HepG2 (cell line): ENCODE data around the gene LAMB4. TPM values are rescaled to one million over a fixed set of nuclear protein-coding genes. Genes with fewer than 3 reads are reported as not detected.

Source experiments
- ATAC-seq: fragments of 200-7000 bp; cut with Tn5 transposase; 3 replicates; pipeline ENCODE4 v1.9.1; 2020; ENCODE audit warnings: mild to moderate bottlenecking, moderate library complexity
- BruUV-seq: library from RNA; stranded (reverse); fragments of 400-500 nt; replicated peaks from 2 replicates; lab custom pipeline; 2021; lab: Mats Ljungman, UMichigan
- CTCF ChIA-PET: fragments of 300-600 bp; formaldehyde crosslinking; extraction: SDS; loops from one replicate; lab custom pipeline; 2021; ENCODE audit warnings: low total read pairs, inconsistent platforms, low intra/inter-chr PET ratio; lab: Yijun Ruan, JAX
- POLR2A ChIA-PET: fragments of 350-600 bp; sonication (Branson Sonifier 250); formaldehyde crosslinking; loops from one replicate; lab custom pipeline; 2020; ENCODE audit warnings: antibody characterized with exemption, inconsistent platforms; lab: Yijun Ruan, JAX
- DNase-seq: peaks from one replicate; pipeline ENCODE4 v3.0.0-alpha.2; 2015; ENCODE audit warnings: low spot score
- FAIRE-seq: peaks from 3 replicates; lab custom pipeline; 2011; peaks lifted over from hg19 to GRCh38; lab: Jason Lieb, UNC
- H2AFZ ChIP-seq: one replicate; pipeline ENCODE4 v1.6.1; 2011; ENCODE audit warnings: low read length, inconsistent platforms
- H3K27ac ChIP-seq: fragments of 300-600 bp; 3 replicates; pipeline ENCODE4 v1.8.0; 2011; ENCODE audit warnings: mixed run types, mild to moderate bottlenecking, mixed read lengths, low read length, inconsistent platforms; ENCODE audit not compliant: insufficient read depth; ENCODE audit errors: extremely low read length
- H3K27me3 ChIP-seq, 2 experiments: fragments of 200-600 bp in 1 of 2; 2 replicates in 1 of 2; 3 replicates in 1 of 2; pipeline versions ENCODE4 v1.6.0 to v1.8.0; 2011; ENCODE audit warnings: low read length in 2 of 2, mild to moderate bottlenecking in 2 of 2, moderate library complexity in 2 of 2, inconsistent platforms in 1 of 2; ENCODE audit not compliant: insufficient read depth in 2 of 2, control insufficient read depth in 1 of 2
- H3K36me3 ChIP-seq, 2 experiments: fragments of 200-600 bp in 1 of 2; replicated peaks in 1 of 2; 2 replicates in 1 of 2; 3 replicates in 1 of 2; pipeline versions ENCODE4 v1.5.1 to v1.8.0; 2011; ENCODE audit warnings: low read length in 2 of 2, inconsistent platforms in 1 of 2; ENCODE audit not compliant: insufficient read depth in 2 of 2, control insufficient read depth in 1 of 2
- H3K4me1 ChIP-seq: 2 replicates; pipeline ENCODE4 v1.5.1; 2012; ENCODE audit warnings: low read length, inconsistent platforms; ENCODE audit not compliant: insufficient read depth
- H3K4me2 ChIP-seq: 2 replicates; pipeline ENCODE4 v1.6.0; 2011; ENCODE audit warnings: low read depth, low read length, inconsistent platforms
- H3K4me3 ChIP-seq, 3 experiments: fragments of 200-600 bp in 1 of 3; sonication (generic), shearing (Covaris generic) in 1 of 3; replicated peaks in 1 of 3; 2 replicates each; pipeline ENCODE4 v1.5.1; 2011 to 2016; ENCODE audit warnings: low read length in 3 of 3, inconsistent platforms in 2 of 3, low read depth in 2 of 3, mild to moderate bottlenecking in 2 of 3, control low read depth in 1 of 3, mixed read lengths in 1 of 3; ENCODE audit not compliant: insufficient read depth in 1 of 3
- H3K79me2 ChIP-seq: one replicate; pipeline ENCODE4 v1.6.1; 2011; ENCODE audit warnings: low read length, inconsistent platforms; ENCODE audit not compliant: insufficient read depth
- H3K9ac ChIP-seq: 2 replicates; pipeline ENCODE4 v1.6.0; 2011; ENCODE audit warnings: mild to moderate bottlenecking, low read depth, low read length, inconsistent platforms; ENCODE audit not compliant: insufficient read depth
- H3K9me3 ChIP-seq: 2 replicates; pipeline ENCODE4 v1.5.1; 2012; ENCODE audit warnings: mild to moderate bottlenecking, low read length
- H4K20me1 ChIP-seq: 2 replicates; pipeline ENCODE4 v1.6.0; 2011; ENCODE audit warnings: inconsistent platforms, mild to moderate bottlenecking, low read length, moderate library complexity; ENCODE audit not compliant: insufficient read depth
- CBX2 ChIP-seq, 2 experiments: fragments of 200-600 bp in 1 of 2; sonication (generic); formaldehyde crosslinking in 1 of 2; IDR thresholded peaks; 2 replicates each; pipeline versions ENCODE4 v1.7.0 to v1.8.1; 2018 to 2022; ENCODE audit warnings: low read depth in 2 of 2, low read length in 1 of 2, mild to moderate bottlenecking in 1 of 2, missing genetic modification reagents in 1 of 2
- CEBPB ChIP-seq: IDR thresholded peaks from 2 replicates; pipeline ENCODE4 v1.6.1; 2011; ENCODE audit warnings: low read depth, low read length, improper control_type of control experiment, borderline replicate concordance
- HNF1A ChIP-seq, 2 experiments: sonication (generic) in 1 of 2; formaldehyde crosslinking in 1 of 2; IDR thresholded peaks; 2 replicates each; pipeline versions ENCODE4 v1.4.0 to v1.6.1; 2016 to 2020; ENCODE audit warnings: borderline replicate concordance in 1 of 2, low read depth in 1 of 2, mild to moderate bottlenecking in 1 of 2, missing genetic modification reagents in 1 of 2
- JUNB ChIP-seq: sonication (generic); formaldehyde crosslinking; IDR thresholded peaks from 2 replicates; pipeline ENCODE4 v1.8.0; 2022; ENCODE audit warnings: missing genetic modification reagents, mild to moderate bottlenecking, borderline replicate concordance
- KLF13 ChIP-seq: sonication (generic); formaldehyde crosslinking; IDR thresholded peaks from 2 replicates; pipeline ENCODE4 v1.4.0; 2020; ENCODE audit warnings: mild to moderate bottlenecking, missing genetic modification reagents
- MAFK ChIP-seq, 2 experiments: IDR thresholded peaks in 1 of 2; conservative IDR thresholded peaks in 1 of 2; 2 replicates each; pipeline ENCODE4 v1.6.1; 2011; ENCODE audit warnings: improper control_type of control experiment in 2 of 2, low read length in 2 of 2
- MIXL1 ChIP-seq: IDR thresholded peaks from 2 replicates; pipeline ENCODE4 v1.6.1; 2016
- WGBS: methylation state at CpG from one replicate; pipeline ENCODE4 v1.1.6; 2017; ENCODE audit warnings: low lambda C conversion rate; 5-methylcytosine and 5-hydroxymethylcytosine counted together
- in situ Hi-C: cut with HindIII; loops from 2 replicates; pipeline ENCODE4 v1.10.0; 2017; ENCODE audit warnings: low pct_unique_long_range_greater_than_20kb; ENCODE audit not compliant: extremely low pct_ligation_motif_present
- intact Hi-C: fragments of 100-400 bp; cut with micrococcal nuclease; formaldehyde crosslinking; loops from one replicate; pipeline ENCODE4 v1.10.0; 2022; ENCODE audit not compliant: unreplicated experiment
- polyA plus RNA-seq, 8 experiments: library from polyadenylated mRNA; depleted of rRNA in 3 of 8; stranded (reverse) in 7 of 8; unstranded in 1 of 8; fragments of >200 nt; fragmentation: Illumina TruSeq in 4 of 8; extraction: Trizol in 4 of 8; gene quantifications; 2 replicates each; pipeline versions ENCODE4 v1.2.1 to v1.2.3, GENCODE V29; 2011 to 2016; ENCODE audit warnings: low read depth in 4 of 8, missing spikeins in 1 of 8, mixed read lengths in 1 of 8; ENCODE audit not compliant: insufficient read depth in 1 of 8
- total RNA-seq, 5 experiments: library from RNA; depleted of rRNA; stranded (reverse); fragments of >200 nt; fragmentation: Illumina TruSeq; extraction: Trizol; gene quantifications; 2 replicates each; pipeline ENCODE4 v1.2.3, GENCODE V29; 2016; ENCODE audit warnings: low read depth in 1 of 5

The LAMB4 gene
- total and polyA plus RNA-seq, 2 of the 13 experiments (the other 11 are each of a cell fraction or from before 2014, with no cell fraction given): 0.05 TPM; not detected in 1

- H3K4me1 ChIP-seq: peaks cover 96% of the 10 kb centered on the region
- ATAC-seq: no peak
- no peak for DNase-seq
- FAIRE-seq: no peak
- H2AFZ ChIP-seq: no peak overlapping the region
- in situ Hi-C loops: no loop called here
- no peaks in the 10 kb centered on the region for H3K27me3 ChIP-seq
- no peaks in the 10 kb centered on the region for H4K20me1 ChIP-seq
- H3K4me3 ChIP-seq: no peak overlapping the region
- WGBS: 92% methylated on average over 4 of the region's 4 CpGs
- intact Hi-C loops: loop anchor here (10.0 kb wide), 1 partner anchor 265 kb away; the partner anchor contains the start of gene CBLL1
- H3K9me3 ChIP-seq: no peaks in the 10 kb centered on the region
- no peak overlapping the region for H3K4me2 ChIP-seq
- CTCF ChIA-PET: no interaction called here
- H3K9ac ChIP-seq: no peak overlapping the region
- no peak overlapping the region for H3K27ac ChIP-seq
- TF ChIP-seq MAFK (conservative IDR thresholded peaks at IDR 0.05 in 1 of 2, IDR thresholded peaks at IDR 0.05 in 1 of 2; ENCODE audit: low read length in 2 of 2): no peak
- TF ChIP-seq HNF1A (IDR thresholded peaks at IDR 0.05; ENCODE audit: low read depth): no peak
- TF ChIP-seq HNF1A (CRISPR knock-in tag; IDR thresholded peaks at IDR 0.05; ENCODE audit: borderline replicate concordance): no peak
- TF ChIP-seq MIXL1 (CRISPR knock-in tag): no peak
- TF ChIP-seq CEBPB: no peak
- TF ChIP-seq JUNB (CRISPR knock-in tag): no peak
- TF ChIP-seq KLF13 (CRISPR knock-in tag): no peak
- TF ChIP-seq CBX2 (IDR thresholded peaks at IDR 0.05; ENCODE audit: low read depth, low read length): no peak
- TF ChIP-seq CBX2 (CRISPR knock-in tag; IDR thresholded peaks at IDR 0.05; ENCODE audit: low read depth): no peak
- no peaks in the 10 kb centered on the region for H3K36me3 ChIP-seq
- H3K79me2 ChIP-seq: no peaks in the 10 kb centered on the region
- no TSS peak for BruUV-seq
- POLR2A ChIA-PET: interaction anchor here (0.5 kb wide), 1 partner anchor 10 kb away, joined by 3 read pairs; no protein-coding TSS in a partner anchor
Observed at GRCh38 chr7:108009873-108010272, 120.3 kb downstream of the LAMB4 start.
